GM18526 (cell line): ENCODE data around the gene ZNF239.

Experiments used
- POLR2A ChIP-seq: IDR thresholded peaks from 3 replicates; pipeline ENCODE4 v1.6.1; 2011; ENCODE audit not compliant: insufficient read length; ENCODE audit errors: extremely low read depth

The ZNF239 gene

DNA sequence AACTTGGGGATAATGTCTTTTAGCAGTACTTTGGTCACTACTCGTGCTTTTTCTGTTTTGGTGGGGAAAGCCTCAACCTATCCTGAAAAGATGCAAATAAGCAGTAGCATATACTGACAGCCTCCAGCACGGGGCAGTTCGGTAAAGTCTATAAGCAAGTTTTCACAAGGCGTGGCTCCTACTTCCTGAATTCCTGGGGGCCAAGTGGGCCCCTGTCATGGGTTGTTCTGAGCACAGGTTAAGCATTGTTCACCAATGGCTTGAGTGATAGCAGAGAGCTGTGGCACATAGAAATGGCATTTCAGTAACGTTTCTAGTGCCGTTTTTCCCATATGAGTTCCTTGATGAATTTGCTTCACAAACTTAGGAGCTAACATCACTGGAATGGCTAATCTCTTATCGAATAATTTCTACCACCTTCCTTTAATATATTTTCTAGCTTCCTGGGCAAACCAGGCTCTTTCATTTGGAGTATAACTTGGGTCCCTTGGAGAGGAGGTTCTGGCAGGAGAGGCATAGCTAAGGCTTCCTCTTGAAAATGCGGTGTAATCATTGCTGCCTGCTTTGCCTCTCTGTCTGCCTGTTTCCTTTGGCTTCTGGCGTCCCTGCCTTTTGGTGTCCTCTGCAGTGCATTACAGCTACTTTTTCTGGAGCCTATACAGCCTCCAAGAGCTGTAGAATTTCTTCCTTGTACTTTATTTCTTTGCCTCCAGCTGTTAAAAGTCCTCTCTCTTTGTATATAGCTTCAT is 11.7 kb upstream of the ZNF239 start:
- no peak for TF ChIP-seq POLR2A

DNA sequence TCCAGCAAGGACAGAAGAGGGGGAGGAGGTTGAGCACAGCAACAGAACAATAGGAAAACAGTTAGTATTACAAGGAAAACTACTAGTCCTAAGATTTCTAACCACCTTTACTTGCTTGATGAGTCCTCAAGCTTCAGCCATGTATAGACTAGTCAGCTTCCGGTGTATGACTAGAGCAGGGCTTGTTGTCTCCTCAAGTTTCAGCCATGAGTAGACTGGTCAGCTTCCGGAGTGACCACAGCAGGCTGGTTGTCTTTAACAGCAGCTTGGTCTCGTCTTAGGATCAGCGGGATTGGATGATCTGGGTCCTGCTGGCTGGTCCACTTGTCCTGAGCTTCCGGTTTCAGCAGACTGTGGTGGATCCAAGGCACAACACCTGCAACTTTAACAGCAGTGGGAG is 10.6 kb upstream of the ZNF239 start:
- TF ChIP-seq POLR2A = no peak

DNA sequence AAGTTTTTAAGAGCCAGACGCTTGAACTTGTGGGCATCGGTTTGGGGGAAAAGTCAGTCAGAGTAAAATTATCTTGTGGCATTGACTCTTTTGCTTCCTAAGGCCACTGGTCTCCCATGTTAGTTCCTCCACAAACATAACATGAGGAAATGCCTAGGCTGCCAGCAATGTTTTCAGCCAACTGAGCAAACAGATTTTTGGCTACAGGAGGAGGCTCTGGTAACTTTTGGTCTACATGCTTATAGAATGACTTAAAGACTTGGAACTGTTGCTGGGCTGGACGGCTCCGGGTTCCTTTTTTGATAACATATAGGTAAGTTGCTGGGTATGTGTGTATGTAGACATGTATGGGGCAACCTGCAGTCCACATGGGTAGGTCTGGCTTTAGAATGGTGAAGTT is 9.6 kb upstream of the ZNF239 start:
- TF ChIP-seq POLR2A = no peak

DNA sequence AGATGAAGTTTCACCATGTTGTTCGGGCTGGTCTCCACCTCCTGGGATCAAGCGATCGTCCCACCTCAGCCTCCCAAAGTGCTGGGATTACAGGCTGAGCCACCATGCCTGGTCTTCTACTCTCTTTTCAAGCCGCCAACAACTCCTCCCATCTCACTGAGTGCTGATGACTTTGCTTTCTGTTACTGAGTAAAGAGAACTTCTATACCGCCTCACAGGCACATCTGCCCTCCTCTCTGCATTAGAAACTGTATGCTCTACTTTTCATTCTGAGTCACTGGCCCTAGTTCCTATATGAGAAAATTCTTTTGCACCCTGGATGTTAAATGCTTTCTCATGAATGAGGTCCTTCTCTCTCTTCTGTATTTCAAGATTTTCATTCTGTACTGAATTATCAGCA is 2.2 kb upstream of the ZNF239 start:
- TF ChIP-seq POLR2A = no peak

DNA sequence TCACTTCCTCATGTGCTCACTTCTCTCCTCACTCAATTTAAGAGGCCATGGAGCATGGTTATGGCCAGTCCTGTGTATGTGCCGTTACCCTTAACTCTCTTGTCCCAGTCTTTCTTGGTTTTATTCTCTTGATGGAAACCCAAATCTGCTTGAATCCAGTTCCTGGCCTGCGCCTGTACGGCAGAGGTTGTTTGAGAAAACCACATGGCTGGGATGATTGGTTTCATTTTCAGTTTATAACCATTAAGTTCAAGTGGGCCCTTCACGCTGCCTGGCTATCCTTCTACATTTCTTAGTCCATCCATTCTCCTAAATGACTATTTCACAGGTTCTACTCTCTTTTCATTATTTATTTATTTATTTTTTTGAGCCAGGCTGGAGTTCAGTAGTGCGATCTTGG is 1.6 kb upstream of the ZNF239 start:
- no peak for TF ChIP-seq POLR2A

DNA sequence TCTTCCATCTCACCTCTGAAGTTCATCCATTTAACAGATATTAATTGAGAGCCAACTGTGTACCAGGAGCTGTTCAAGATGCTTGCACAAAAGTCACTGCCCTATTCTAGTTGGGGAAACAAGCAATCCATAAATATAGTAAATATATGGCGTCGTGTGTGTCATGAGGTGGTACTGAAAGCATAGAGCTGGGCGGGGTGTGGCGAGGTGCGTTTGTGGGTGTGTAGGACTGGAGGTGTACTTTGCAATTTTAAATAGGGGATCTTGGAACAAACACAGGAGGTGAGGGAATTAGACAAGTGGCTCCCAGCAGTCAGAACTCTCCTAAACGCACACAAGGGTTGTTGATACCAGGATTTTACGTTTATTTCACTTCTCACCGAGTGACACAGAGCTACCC is 490 bp upstream of the ZNF239 start:
- TF ChIP-seq POLR2A = no peak

DNA sequence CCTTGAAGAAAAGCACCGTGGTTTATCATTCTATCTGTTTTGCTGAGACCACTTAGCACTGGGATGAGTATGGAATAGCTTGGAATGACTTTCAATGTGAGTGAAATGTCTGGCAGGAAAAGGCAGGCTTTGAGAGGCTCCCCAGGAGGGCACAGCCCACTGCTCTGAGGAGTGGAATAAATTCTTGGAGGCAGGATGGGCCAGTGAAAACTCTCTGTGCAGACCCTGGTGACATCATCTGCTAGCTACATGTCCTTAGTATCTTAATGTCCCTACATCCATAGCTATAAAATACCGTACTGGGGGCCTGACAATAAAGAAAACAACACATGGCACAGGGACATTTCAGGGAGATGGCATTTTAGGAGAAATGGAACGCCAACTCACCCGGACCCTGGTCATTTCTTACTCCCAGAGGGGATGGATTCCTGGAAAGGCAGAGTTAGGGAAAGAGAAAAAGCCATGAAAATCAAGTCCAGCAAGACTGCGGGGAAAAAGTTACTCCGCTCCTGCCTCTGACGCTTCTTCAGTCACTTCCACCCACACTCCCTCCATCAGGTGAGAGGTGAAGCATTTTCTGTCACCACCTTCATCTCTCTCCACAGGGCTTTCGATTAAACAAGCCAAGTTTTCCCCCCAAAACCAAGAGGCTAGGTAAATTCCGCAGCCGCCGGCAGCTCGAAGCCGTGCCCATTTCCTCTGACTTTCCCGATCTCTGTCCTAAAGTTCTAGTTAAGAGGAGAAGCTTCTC is 991 bp downstream of the ZNF239 start:
- no peak for TF ChIP-seq POLR2A

DNA sequence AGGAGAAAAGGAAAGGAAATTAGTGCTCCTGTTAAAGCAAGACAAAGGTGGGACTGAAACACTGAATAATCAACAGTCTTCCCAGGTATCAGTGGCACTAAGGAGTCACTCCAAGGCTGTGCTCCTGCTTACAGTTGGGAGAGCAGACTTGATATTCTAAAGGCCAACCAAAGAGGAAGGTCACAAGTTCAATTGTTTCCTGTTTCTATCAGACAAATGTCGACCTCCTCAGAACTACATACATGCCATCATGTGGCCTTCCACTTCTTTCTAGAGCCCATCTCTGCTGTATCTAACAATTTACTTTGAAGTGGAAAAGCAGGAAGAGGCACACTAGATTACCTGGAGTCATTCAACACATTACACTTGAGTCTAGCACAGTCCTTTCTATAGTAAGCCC is 3.4 kb downstream of the ZNF239 start:
- TF ChIP-seq POLR2A = no peak

DNA sequence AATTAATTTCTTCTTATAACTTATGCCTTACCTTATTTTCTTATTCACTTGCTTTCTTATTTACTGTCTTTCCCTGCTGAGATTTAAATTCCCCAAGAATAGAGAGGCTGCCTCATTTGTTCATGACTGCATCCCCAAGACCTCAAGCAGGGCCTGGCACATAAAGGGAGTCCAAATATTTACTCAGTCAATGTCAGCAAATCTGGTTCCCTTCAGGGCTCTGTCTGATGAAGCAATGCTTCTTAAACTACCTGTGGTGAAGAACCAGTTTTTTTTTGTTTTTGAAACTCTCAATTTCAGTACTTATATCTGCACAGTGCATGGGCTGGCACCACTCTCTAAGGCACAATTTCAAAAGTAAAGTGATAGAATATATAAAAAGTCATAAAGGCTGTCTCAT is 4.7 kb downstream of the ZNF239 start:
- no peak for TF ChIP-seq POLR2A

DNA sequence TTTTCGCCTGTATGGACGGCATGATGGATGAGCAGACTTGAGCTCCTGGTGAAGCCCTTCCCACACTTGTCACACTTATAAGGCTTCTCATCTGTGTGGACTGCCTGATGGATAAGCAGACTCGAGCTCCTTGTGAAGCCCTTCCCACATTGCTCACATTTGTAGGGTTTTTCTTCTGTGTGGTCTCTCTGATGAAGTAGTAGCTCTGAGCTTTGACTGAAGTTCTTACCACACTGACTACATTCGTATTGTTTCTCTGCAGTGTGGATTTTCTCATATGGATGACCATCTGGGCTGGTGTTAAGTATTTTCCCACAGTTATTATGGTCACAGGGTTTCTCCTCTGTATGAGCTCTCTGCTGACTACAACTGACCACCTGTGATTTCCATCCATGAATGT is 17.2 kb downstream of the ZNF239 start:
- no peak for TF ChIP-seq POLR2A

DNA sequence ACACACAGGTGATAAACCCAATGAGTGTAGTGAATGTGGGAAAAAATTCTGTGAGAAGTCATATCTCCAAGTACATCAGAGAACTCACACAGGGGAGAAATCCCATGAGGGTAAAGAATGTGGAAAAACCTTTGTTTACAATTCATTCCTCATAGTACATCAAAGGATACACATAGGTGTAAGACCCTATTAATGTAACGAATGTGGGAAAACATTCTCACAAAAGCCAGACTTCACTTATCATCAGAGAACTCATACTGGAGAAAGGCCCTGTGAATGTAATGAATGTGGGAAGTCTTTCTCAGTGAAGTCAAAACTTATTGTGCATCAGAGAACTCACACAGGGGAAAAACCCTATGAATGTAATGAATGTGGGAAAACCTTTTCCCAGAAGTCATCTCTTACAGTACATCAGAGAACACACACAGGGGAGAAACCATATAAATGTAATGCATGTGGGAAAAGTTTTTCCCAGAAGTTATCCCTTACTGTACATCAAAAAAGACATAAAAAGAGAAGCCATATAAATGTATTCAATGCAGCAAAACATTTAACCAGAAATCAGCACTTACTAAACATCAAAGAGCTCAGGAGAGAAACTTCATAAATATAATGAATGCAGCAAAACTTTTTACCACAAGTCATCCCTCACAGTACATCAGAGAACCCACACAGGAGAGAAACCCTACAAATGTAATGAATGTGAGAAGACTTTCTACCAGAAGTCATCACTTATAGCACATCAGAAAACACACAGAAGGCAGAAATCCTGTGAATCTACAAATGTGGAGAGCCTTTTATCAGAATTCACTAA is 49.8 kb downstream of the ZNF239 start:
- TF ChIP-seq POLR2A = no peak
